Measurements from ENCODE around the gene TPRN. TPM values are rescaled to one million over a fixed set of nuclear protein-coding genes. Genes with fewer than 3 reads are reported as not detected.

Gene TPRN
- total and polyA plus RNA-seq, 8 donors = 6.7 to 21.7 (median 11.1) TPM

GRCh38 chr9:137181680-137182079, 18.9 kb downstream of the TPRN start:
- intact Hi-C loops (cut with DNase I) = no loop called here
- no peak overlapping the region for H3K27ac ChIP-seq
- DNase-seq (no peak), ATAC-seq (no peak)
- H3K4me3 ChIP-seq = no peak overlapping the region
- no peaks in the 10 kb centered on the region for H3K27me3 ChIP-seq
- TF ChIP-seq CTCF (IDR thresholded peaks at IDR 0.05) = no peak
- peaks cover under 1 to 16% of the 10 kb centered on the region in 2 donors for H3K4me1 ChIP-seq
- no peaks in the 10 kb centered on the region for H3K9me3 ChIP-seq
- peaks cover 0 to 92% of the 10 kb centered on the region in 2 donors for H3K36me3 ChIP-seq

- H3K4me3 ChIP-seq = no peak overlapping the region
- no peak for ATAC-seq
- H3K27ac ChIP-seq = no peak overlapping the region
- no peak for DNase-seq
- peaks cover 0 to 6% of the 10 kb centered on the region in 2 donors for H3K27me3 ChIP-seq
- peaks cover 0 to 6% of the 10 kb centered on the region in 2 donors for H3K4me1 ChIP-seq
- H3K9me3 ChIP-seq = no peaks in the 10 kb centered on the region
- TF ChIP-seq CTCF (IDR thresholded peaks at IDR 0.05) = no peak
- intact Hi-C loops (cut with DNase I) = no loop called here
- H3K36me3 ChIP-seq = peaks cover 0 to 84% of the 10 kb centered on the region in 2 donors
Measured at GRCh38 chr9:137180491-137180890, 20.1 kb downstream of the TPRN start.

GRCh38 chr9:137179761-137180160, 20.8 kb downstream of the TPRN start:
- no peak for TF ChIP-seq CTCF (IDR thresholded peaks at IDR 0.05)
- no peak for DNase-seq
- Histone ChIP-seq H3K27me3 (peaks cover 0 to 13% of the 10 kb centered on the region in 2 donors), H3K27ac (no peak overlapping the region), H3K4me3 (no peak overlapping the region), H3K9me3 (no peaks in the 10 kb centered on the region), H3K36me3 (peaks cover 0 to 76% of the 10 kb centered on the region in 2 donors), H3K4me1 (peaks cover 0 to 6% of the 10 kb centered on the region in 2 donors)
- intact Hi-C loops (cut with DNase I) = no loop called here
- no peak for ATAC-seq

- ATAC-seq (no peak), DNase-seq (no peak)
- Histone ChIP-seq H3K9me3 (no peaks in the 10 kb centered on the region), H3K27ac (no peak overlapping the region), H3K4me1 (peaks cover 0 to 6% of the 10 kb centered on the region in 2 donors), H3K27me3 (peaks cover 0 to 20% of the 10 kb centered on the region in 2 donors), H3K4me3 (no peak overlapping the region), H3K36me3 (peaks cover 0 to 74% of the 10 kb centered on the region in 2 donors)
- no peak for TF ChIP-seq CTCF (IDR thresholded peaks at IDR 0.05)
- intact Hi-C loops (cut with DNase I) = no loop called here
Measured at GRCh38 chr9:137178939-137179630, 21.5 kb downstream of the TPRN start.

GRCh38 chr9:137178201-137178938, 22.2 kb downstream of the TPRN start:
- TF ChIP-seq CTCF (IDR thresholded peaks at IDR 0.05) = no peak
- peaks cover 0 to 67% of the 10 kb centered on the region in 2 donors for H3K36me3 ChIP-seq
- peaks cover 0 to 27% of the 10 kb centered on the region in 2 donors for H3K27me3 ChIP-seq
- no peak for ATAC-seq
- no peaks in the 10 kb centered on the region for H3K9me3 ChIP-seq
- H3K4me3 ChIP-seq = no peak overlapping the region
- DNase-seq = no peak
- intact Hi-C loops (cut with DNase I) = no loop called here
- H3K4me1 ChIP-seq = peaks cover 0 to 6% of the 10 kb centered on the region in 2 donors
- H3K27ac ChIP-seq = no peak overlapping the region
